ENCODE data around the gene NECTIN4.

- TF ChIP-seq CTCF (IDR thresholded peaks at IDR 0.05 in 4 of 5, conservative IDR thresholded peaks at IDR 0.05 in 1 of 5) (no peak), POLR2A (IDR thresholded peaks at IDR 0.05) (no peak)
Observed at GRCh38 chr1:161115132-161115711, 25.9 kb upstream of the NECTIN4 start.

Measured in gastrocnemius medialis (tissue), 4 donors.